AG04450 (cell line): ENCODE measurements around the gene UBE2J2. TPM values are rescaled to one million over a fixed set of nuclear protein-coding genes. Genes with fewer than 3 reads are reported as not detected.

Source experiments
- CTCF ChIA-PET: fragments of 300-600, 350-600 bp; formaldehyde crosslinking; extraction: SDS; loops from one replicate; lab custom pipeline; 2022; ENCODE audit warnings: antibody characterized with exemption, inconsistent platforms; lab: Charles Lee
- POLR2A ChIA-PET: fragments of 350-600 bp; formaldehyde crosslinking; extraction: SDS; loops from one replicate; lab custom pipeline; 2021; ENCODE audit warnings: antibody characterized with exemption, inconsistent platforms; lab: Yijun Ruan, JAX
- DNase-seq: peaks from one replicate; pipeline ENCODE4 v3.0.0-alpha.2; 2011; ENCODE audit warnings: low read depth, low spot score
- H3K27ac ChIP-seq: one replicate; pipeline ENCODE4 v1.5.1; 2012; ENCODE audit warnings: low read depth, low read length, control low read depth
- H3K27me3 ChIP-seq: one replicate; pipeline ENCODE4 v1.6.0; 2012; ENCODE audit warnings: low read length; ENCODE audit not compliant: control insufficient read depth, insufficient read depth
- H3K4me3 ChIP-seq: 2 replicates; pipeline ENCODE4 v1.5.1; 2011; ENCODE audit warnings: mild to moderate bottlenecking, low read depth, low read length, control low read depth
- H3K9me3 ChIP-seq: 2 replicates; pipeline ENCODE4 v1.5.1; 2012; ENCODE audit warnings: low read length; ENCODE audit not compliant: control insufficient read depth, insufficient read depth
- polyA plus RNA-seq: library from polyadenylated mRNA; depleted of rRNA; stranded (reverse); fragments of >200 nt; gene quantifications from 2 replicates; pipeline ENCODE4 v1.2.3, GENCODE V29; 2011
- TF ChIP-seq, protein P1 (sequence below): IDR thresholded peaks from 2 replicates; pipeline ENCODE4 v1.5.1; 2011; ENCODE audit warnings: low read depth, low read length, control low read depth, inconsistent platforms

Gene UBE2J2
- polyA plus RNA-seq, 1 experiment = 31.1 TPM

DNA sequence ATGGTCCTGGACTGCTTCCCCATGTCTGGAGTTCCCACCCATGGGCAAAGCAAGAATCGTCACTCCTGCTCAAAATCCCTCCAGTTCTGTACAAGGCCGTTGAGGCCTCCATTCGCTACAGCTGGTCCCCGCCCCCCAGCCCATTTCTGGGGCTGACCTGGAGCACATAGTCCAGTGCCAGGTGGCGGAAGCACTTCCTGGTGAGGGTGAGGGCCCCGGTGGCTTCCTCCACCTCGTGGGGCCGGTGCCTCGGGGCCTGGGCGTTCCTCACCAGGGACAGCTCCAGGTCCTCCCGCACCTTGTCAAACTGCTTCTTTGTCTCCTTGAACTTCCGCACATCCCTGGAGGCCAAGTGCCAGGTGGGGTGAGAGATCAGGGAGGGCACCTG lies 26.7 kb upstream of the UBE2J2 start:
- ChIA-PET CTCF (interaction anchor here (0.7 kb wide), 1 partner anchor 178 kb away, joined by 5 read pairs; no protein-coding TSS in a partner anchor), POLR2A (no interaction called here)

DNA sequence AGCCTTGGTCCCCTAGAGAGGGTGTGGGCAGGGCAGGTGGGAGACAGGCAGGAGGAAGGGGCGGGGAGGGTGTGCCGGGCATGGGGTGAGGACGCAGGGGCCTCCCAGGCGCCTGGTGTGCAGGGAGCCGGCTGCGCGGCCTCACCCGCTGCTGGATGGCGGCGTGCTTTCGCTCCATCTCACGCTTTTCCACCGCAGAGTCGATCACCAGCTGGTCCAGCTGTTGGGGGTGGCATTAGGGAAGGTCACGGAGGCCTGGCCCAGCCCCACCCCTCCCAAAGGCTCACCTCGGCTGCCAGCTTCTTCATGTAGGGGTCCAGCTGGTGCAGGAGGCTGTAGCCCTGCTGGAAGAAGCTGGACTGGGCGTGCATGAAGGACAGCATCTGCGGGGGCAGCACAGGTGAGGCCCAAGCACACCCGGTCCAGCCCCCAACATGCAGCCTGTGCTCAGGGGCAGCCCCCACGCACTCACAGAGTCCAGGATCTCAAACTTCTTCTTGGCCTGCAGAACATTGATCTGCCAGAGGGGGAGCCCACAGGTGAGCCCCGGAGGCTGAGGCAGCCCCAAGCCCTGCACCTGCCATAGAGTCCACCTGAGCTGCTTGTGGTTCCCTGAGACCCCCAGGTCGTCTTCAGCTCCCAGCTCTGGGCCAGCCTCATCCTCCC lies 26.2 kb upstream of the UBE2J2 start:
- Histone ChIP-seq H3K9me3 (peaks cover 2% of the 10 kb centered on the region; the same call in 1 of the 2 replicates), H3K27me3 (no peaks in the 10 kb centered on the region), H3K4me3 (no peak overlapping the region), H3K27ac (no peak overlapping the region)
- DNase-seq = no peak
- ChIA-PET POLR2A (no interaction called here), CTCF (no interaction called here)
- TF ChIP-seq, protein P1, sequence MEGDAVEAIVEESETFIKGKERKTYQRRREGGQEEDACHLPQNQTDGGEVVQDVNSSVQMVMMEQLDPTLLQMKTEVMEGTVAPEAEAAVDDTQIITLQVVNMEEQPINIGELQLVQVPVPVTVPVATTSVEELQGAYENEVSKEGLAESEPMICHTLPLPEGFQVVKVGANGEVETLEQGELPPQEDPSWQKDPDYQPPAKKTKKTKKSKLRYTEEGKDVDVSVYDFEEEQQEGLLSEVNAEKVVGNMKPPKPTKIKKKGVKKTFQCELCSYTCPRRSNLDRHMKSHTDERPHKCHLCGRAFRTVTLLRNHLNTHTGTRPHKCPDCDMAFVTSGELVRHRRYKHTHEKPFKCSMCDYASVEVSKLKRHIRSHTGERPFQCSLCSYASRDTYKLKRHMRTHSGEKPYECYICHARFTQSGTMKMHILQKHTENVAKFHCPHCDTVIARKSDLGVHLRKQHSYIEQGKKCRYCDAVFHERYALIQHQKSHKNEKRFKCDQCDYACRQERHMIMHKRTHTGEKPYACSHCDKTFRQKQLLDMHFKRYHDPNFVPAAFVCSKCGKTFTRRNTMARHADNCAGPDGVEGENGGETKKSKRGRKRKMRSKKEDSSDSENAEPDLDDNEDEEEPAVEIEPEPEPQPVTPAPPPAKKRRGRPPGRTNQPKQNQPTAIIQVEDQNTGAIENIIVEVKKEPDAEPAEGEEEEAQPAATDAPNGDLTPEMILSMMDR = peak; percentile 19; the same call in 1 of the 2 replicates

More for the DNA sequence above, 26.7 kb upstream of the UBE2J2 start:
- no peaks in the 10 kb centered on the region for H3K27me3 ChIP-seq
- TF ChIP-seq, protein P1 = no peak
- no peak overlapping the region for H3K4me3 ChIP-seq
- no peak overlapping the region for H3K27ac ChIP-seq
- H3K9me3 ChIP-seq = no peaks in the 10 kb centered on the region; the same call in 1 of the 2 replicates
- no peak for DNase-seq

DNA sequence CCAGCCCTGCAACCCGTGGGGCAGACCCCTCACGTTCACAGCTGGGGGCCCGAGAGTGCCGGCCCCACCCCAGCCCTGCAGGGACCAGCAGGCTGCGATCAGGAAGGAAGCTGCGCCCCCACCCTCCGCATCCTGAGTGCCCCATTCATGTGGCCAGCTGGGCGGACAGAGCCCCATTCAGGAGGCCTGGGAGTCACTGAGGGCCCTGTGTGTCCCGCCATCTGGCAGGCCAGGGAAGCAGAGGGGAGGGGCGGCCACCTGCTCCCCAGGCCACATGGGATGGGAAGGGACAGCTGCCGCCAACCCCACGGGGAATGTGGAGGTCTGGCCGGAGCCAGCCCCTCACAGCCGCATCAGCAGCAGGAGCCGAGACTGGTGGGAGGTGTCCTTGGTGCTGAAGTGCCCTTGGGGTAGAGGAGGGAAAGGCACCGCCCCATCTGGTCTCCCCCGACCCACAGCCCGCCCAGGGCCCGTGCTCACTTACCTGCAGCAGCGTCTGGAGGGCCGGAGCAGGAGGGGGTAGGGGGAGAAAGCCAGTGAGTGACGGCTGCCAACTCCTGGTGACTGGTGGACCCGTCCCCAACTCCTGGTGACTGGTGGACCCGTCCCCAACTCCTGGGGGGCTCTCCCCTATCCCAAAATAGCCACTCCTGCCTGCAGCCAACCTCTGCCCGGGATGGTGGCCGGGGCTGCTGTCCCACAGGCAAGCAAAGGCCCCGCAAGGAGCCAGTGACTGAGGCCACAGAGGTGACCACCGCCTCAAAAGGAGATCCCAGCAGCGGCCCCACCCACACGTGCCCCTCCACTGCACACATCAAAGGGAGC lies 25.4 kb upstream of the UBE2J2 start:
- TF ChIP-seq, protein P1 = no peak
- no peak for DNase-seq
- CTCF ChIA-PET = no interaction called here
- Histone ChIP-seq H3K27me3 (no peaks in the 10 kb centered on the region), H3K27ac (no peak overlapping the region), H3K9me3 (peaks cover 7% of the 10 kb centered on the region; the same call in 1 of the 2 replicates), H3K4me3 (no peak overlapping the region)
- POLR2A ChIA-PET = no interaction called here

DNA sequence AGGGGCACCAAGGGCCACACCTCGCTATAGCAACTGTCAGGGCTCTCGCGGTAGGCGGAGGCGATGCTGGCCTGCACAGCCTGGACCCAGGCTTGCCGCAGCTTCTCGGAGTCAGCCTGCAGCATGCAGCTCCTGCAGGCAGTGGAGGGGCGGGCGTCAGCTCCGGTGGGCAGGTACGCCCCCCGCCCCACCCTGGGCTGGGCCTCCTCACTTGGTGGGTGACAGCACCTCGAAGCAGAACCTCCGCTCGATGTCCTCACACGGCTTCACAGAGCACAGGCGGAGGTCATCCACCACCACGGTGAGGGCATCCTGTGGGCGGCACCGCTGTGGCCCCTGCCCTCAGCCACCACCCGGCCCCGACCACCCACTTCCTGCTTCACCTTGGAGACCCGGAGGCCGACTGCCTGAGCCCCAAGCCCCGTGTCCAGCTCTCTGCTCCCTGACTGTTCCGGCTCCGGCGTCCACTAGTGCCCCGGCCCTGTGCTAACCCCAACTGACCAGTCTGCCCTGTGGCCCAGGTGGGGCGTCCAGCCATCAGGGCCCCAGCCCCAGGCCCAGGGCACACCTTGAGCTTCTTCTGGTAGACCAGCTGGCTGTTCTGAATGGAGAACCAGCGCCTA lies 24.3 kb upstream of the UBE2J2 start:
- no peak overlapping the region for H3K4me3 ChIP-seq
- peaks cover 7% of the 10 kb centered on the region; the same call in 1 of the 2 replicates for H3K9me3 ChIP-seq
- TF ChIP-seq, protein P1 = no peak
- POLR2A ChIA-PET = no interaction called here
- CTCF ChIA-PET = no interaction called here
- no peak for DNase-seq
- H3K27me3 ChIP-seq = no peaks in the 10 kb centered on the region
- H3K27ac ChIP-seq = no peak overlapping the region
